Suprapubic skin (tissue), 3 donors: ENCODE measurements around the gene KLHL12.

Source experiments
- EP300 ChIP-seq: sonication (generic); formaldehyde crosslinking; IDR thresholded peaks from one replicate; pipeline ENCODE4 v1.6.1; 2017; ENCODE audit warnings: antibody characterized with exemption
- TF ChIP-seq, protein P1 (sequence below), 2 donors: fragments of 200-600 bp in 1 of 2; fragments of 450-650 bp in 1 of 2; sonication (generic) in 1 of 2; IDR thresholded peaks; one replicate each; pipeline ENCODE4 v1.5.1; 2016 to 2019; ENCODE audit warnings: antibody characterized with exemption in 2 of 2, mild to moderate bottlenecking in 1 of 2, moderate library complexity in 1 of 2

DNA sequence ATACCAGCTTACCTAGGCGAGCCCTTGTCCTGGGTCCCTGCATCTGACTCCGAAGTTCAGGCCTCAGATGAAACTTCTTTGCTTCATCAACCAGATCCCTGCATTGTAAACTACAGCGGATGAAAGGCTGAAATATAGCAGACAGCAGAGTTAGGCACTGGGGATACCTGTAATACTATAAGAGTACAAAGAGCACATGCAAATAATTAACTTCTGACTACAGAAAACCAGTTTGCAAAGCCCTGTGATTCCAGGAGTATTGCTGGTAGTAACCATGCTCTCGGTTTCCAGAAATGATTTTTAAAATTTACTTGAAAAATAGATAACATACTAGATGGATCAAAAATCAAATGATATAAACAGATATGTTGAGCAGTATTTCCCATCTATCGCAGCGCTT lies 18.0 kb downstream of the KLHL12 start:
- TF ChIP-seq, protein P1, sequence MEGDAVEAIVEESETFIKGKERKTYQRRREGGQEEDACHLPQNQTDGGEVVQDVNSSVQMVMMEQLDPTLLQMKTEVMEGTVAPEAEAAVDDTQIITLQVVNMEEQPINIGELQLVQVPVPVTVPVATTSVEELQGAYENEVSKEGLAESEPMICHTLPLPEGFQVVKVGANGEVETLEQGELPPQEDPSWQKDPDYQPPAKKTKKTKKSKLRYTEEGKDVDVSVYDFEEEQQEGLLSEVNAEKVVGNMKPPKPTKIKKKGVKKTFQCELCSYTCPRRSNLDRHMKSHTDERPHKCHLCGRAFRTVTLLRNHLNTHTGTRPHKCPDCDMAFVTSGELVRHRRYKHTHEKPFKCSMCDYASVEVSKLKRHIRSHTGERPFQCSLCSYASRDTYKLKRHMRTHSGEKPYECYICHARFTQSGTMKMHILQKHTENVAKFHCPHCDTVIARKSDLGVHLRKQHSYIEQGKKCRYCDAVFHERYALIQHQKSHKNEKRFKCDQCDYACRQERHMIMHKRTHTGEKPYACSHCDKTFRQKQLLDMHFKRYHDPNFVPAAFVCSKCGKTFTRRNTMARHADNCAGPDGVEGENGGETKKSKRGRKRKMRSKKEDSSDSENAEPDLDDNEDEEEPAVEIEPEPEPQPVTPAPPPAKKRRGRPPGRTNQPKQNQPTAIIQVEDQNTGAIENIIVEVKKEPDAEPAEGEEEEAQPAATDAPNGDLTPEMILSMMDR (IDR thresholded peaks at IDR 0.05): no peak
- no peak for TF ChIP-seq EP300
